Heart left ventricle (tissue), 16 donors: Measurements from ENCODE around the gene SNX5. TPM values are rescaled to one million over a fixed set of nuclear protein-coding genes. Genes with fewer than 3 reads are reported as not detected.

Source experiments
- ATAC-seq, 4 donors: fragments of 200-7000 bp; cut with Tn5 transposase; one replicate each; pipeline ENCODE4 v1.9.1; 2020 to 2022; ENCODE audit warnings: moderate library complexity in 4 of 4, mild to moderate bottlenecking in 3 of 4, moderate number of reproducible peaks in 1 of 4
- DNase-seq, 5 donors: peaks; one replicate each; pipeline ENCODE4 v3.0.0-alpha.2; 2020
- H3K27ac ChIP-seq, 12 donors: fragments of 200-600 bp; sonication (generic) in 4 of 12; one replicate each; pipeline versions ENCODE4 v1.5.0 to v1.8.0; 2016 to 2022; ENCODE audit warnings: mild to moderate bottlenecking in 2 of 12
- H3K27me3 ChIP-seq, 9 donors: fragments of 200-600 bp; sonication (generic) in 2 of 9; one replicate each; pipeline versions ENCODE4 v1.5.1 to v1.8.0; 2016 to 2022; ENCODE audit warnings: mild to moderate bottlenecking in 3 of 9
- H3K36me3 ChIP-seq, 9 donors: fragments of 200-600 bp; sonication (generic) in 2 of 9; one replicate each; pipeline versions ENCODE4 v1.5.0 to v1.8.0; 2018 to 2022; ENCODE audit warnings: mild to moderate bottlenecking in 2 of 9
- H3K4me1 ChIP-seq, 12 donors: fragments of 200-600 bp; sonication (generic) in 4 of 12; one replicate each; pipeline versions ENCODE4 v1.5.0 to v1.8.0; 2016 to 2022; ENCODE audit warnings: mild to moderate bottlenecking in 3 of 12
- H3K4me3 ChIP-seq, 12 donors: fragments of 200-600 bp; sonication (generic) in 4 of 12; one replicate each; pipeline versions ENCODE4 v1.5.0 to v1.8.0; 2017 to 2022; ENCODE audit warnings: mild to moderate bottlenecking in 9 of 12, moderate library complexity in 4 of 12
- H3K9me3 ChIP-seq, 12 donors: fragments of 200-600 bp; sonication (generic) in 4 of 12; one replicate each; pipeline versions ENCODE4 v1.5.0 to v1.8.0; 2016 to 2022; ENCODE audit warnings: mild to moderate bottlenecking in 1 of 12
- CTCF ChIP-seq, 12 donors: fragments of 200-600 bp; sonication (generic) in 4 of 12; IDR thresholded peaks; one replicate each; pipeline versions ENCODE4 v1.5.0 to v1.8.0; 2018 to 2022; ENCODE audit warnings: antibody characterized with exemption in 12 of 12, mild to moderate bottlenecking in 5 of 12
- POLR2A ChIP-seq, 2 donors: fragments of 450-650 bp; IDR thresholded peaks; one replicate each; pipeline ENCODE4 v1.6.1; 2017; ENCODE audit warnings: antibody characterized with exemption in 2 of 2, mild to moderate bottlenecking in 2 of 2, moderate library complexity in 2 of 2
- WGBS, 4 donors: extraction: QIAGEN DNeasy Blood & Tissue Kit in 2 of 4; methylation state at CpG; one replicate each; pipeline versions ENCODE4 v1.1.5 to v1.1.7; 2013 to 2018; 5-methylcytosine and 5-hydroxymethylcytosine counted together
- intact Hi-C, 10 donors: fragments of 100-400 bp; cut with DNase I; formaldehyde crosslinking; loops; one replicate each; pipeline versions ENCODE4 v1.11.1 to v1.14.2; 2022
- polyA plus RNA-seq, 2 donors: library from polyadenylated mRNA; stranded (reverse); fragments of 200-250 nt; gene quantifications; one replicate each; pipeline ENCODE4 v1.2.3, GENCODE V29; 2013
- total RNA-seq, 9 donors: library from RNA; depleted of rRNA in 2 of 9; stranded (reverse); fragments of >200 nt in 2 of 9; fragmentation: NEBNext Ultra II Directional in 3 of 9; extraction: Animal tissue kit (Norgen Biotek cat#: 25700) in 3 of 9; gene quantifications; one replicate each; pipeline versions ENCODE4 v1.1.0 to v1.2.4, GENCODE V29; 2016 to 2023
- donor health status: ischemic (EF 13 %, LVEDD 7.1; RV severe dilation, severe dysfunction).
- donor health status: healthy with polysubstance abuse.
- donor health status: DM: no; HTN: yes; CAD: no.
- donor health status: DM: no; HTN: no; CAD: no.
- donor health status: ischemic (EF 25% LVEDD 6.9; RV normal size, moderate dysfunction).
- donor health status: ischemic (EF 25% LVEDD 5.7; RV mildly dilated, moderate dysfunction).
- donor health status: healthy.
- donor health status: DM: yes; HTN: yes; CAD: no.
- donor health status: ischemic (EF 35%, LVEDD 5.7; RV mildly dilated, moderate dysfunction).
- donor health status: nonischemic (EF 11% LVEDD 7.7; RV severe dilation, severe dysfunction).
- donor health status: DM: yes; HTN: yes; CAD: no.
- donor health status: PGD.
- donor health status: ischemic (EF 29% LVEDD 5.4; RV normal size, mild dysfunction).
- donor health status: nonischemic (EF 23%, LVEDD 6.1; RV moderate dilation, normal function).

SNX5 gene
- total and polyA plus RNA-seq, 11 donors, result 32.8 to 75.0 (median 44.0) TPM

DNA sequence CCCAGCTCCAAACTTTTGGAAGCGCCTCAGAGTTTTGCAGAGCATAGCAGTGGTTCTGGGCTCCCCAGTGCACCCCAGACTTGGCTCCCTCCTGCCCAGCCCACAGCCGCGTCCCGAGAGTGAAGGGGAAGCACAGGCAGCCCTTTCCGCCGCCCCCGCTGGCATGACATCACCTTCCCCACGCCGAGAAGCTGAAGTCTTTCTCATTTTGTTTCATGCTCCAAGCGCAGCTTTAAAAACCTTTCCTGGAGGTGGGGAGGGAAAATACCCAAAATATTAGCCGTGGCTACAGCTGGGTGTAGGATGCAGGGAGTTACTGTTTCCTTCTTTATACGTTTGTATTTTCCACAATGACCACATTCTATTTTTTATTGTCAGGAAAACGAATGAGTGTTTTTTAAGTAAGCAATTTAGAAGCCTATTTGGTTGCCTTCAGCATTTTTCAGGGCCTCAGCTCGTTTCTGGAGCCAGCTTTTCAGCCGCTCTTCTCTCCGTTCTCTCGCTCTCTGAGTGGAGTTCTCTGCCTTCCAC, 72.9 kb downstream of the SNX5 start:
- Histone ChIP-seq H3K36me3 (no peaks in the 10 kb centered on the region), H3K27ac (peak overlapping the region; percentile 13 to 89 (median 77)), H3K9me3 (peaks cover 0 to 21% (median 0%) of the 10 kb centered on the region in 12 donors), H3K27me3 (no peaks in the 10 kb centered on the region), H3K4me3 (peak overlapping the region in 11 of 12 donors; percentile 7 to 52 (median 44)), H3K4me1 (peaks cover 0 to 55% (median 38%) of the 10 kb centered on the region in 12 donors)
- TF ChIP-seq CTCF (IDR thresholded peaks at IDR 0.05) (no peak), POLR2A (IDR thresholded peaks at IDR 0.05) (no peak)
- ATAC-seq (peak; percentile 32 to 86 (median 77)), DNase-seq (peak; percentile 76 to 83 (median 78))
- 35 to 46% (median 41%) methylated on average over 17 of the region's 17 CpGs for WGBS, 4 donors
- intact Hi-C loops, result loop anchor here in 8 of 10 donors (2.0 to 10.0 kb wide), 12 partner anchors 48 to 388 kb away; partner anchors contain the start of genes BFSP1 (in 1 of the 8) and RRBP1 (in 1 of the 8)

GRCh38 chr20:17893445-17893844, 75.1 kb downstream of the SNX5 start:
- H3K4me1 ChIP-seq, result peaks cover 0 to 55% (median 38%) of the 10 kb centered on the region in 12 donors
- no peak for DNase-seq
- H3K36me3 ChIP-seq, result no peaks in the 10 kb centered on the region
- H3K9me3 ChIP-seq, result peaks cover 0 to 37% (median 11%) of the 10 kb centered on the region in 12 donors
- intact Hi-C loops, result loop anchor here in 4 of 10 donors (5.0 to 10.0 kb wide), 4 partner anchors 89 to 359 kb away; partner anchors contain the start of gene BFSP1 (in 1 of the 4)
- WGBS, 4 donors, result 82 to 89% (median 88%) methylated on average over 3 of the region's 3 CpGs
- no peak for ATAC-seq
- TF ChIP-seq POLR2A (IDR thresholded peaks at IDR 0.05) (no peak), CTCF (IDR thresholded peaks at IDR 0.05) (no peak)
- no peak overlapping the region for H3K4me3 ChIP-seq
- no peak overlapping the region for H3K27ac ChIP-seq
- H3K27me3 ChIP-seq, result no peaks in the 10 kb centered on the region

GRCh38 chr20:17892189-17892938, 76.2 kb downstream of the SNX5 start:
- intact Hi-C loops, result loop anchor here in 4 of 10 donors (5.0 to 10.0 kb wide), 4 partner anchors 88 to 358 kb away; partner anchors contain the start of gene BFSP1 (in 1 of the 4)
- TF ChIP-seq POLR2A (IDR thresholded peaks at IDR 0.05) (no peak), CTCF (IDR thresholded peaks at IDR 0.05) (no peak)
- WGBS, 4 donors, result 58 to 69% (median 63%) methylated on average over 2 of the region's 2 CpGs
- Histone ChIP-seq H3K27me3 (no peaks in the 10 kb centered on the region), H3K4me3 (no peak overlapping the region), H3K27ac (peak overlapping the region in 2 of 12 donors; percentile 5 to 28), H3K4me1 (peaks cover 0 to 51% (median 31%) of the 10 kb centered on the region in 12 donors), H3K9me3 (peaks cover 0 to 37% (median 11%) of the 10 kb centered on the region in 12 donors), H3K36me3 (no peaks in the 10 kb centered on the region)
- ATAC-seq (no peak), DNase-seq (no peak)

Other genes starting within 250 kb of the SNX5 start
- 10 to 100 TPM in 6 of 9 donors, 1 to 10 TPM in 3; 8.6 to 22.0 (median 11.8) TPM for gene MGME1, start 224 bp upstream of the SNX5 start, total RNA-seq
- gene MGME1, start 224 bp upstream of the SNX5 start, polyA plus RNA-seq, result 1 to 10 TPM; 7.7 to 8.9 TPM
- not detected for gene OVOL2, start 89.1 kb upstream of the SNX5 start, total RNA-seq
- gene OVOL2, start 89.1 kb upstream of the SNX5 start, polyA plus RNA-seq, result not detected
- 10 to 100 TPM in 5 of 9 donors, 1 to 10 TPM in 4; 8.3 to 12.3 (median 10.9) TPM for gene KAT14, start 169.1 kb upstream of the SNX5 start, total RNA-seq
- 1 to 10 TPM; 4.6 to 6.3 TPM for gene KAT14, start 169.1 kb upstream of the SNX5 start, polyA plus RNA-seq
- 10 to 100 TPM in 6 of 9 donors, 1 to 10 TPM in 3; 8.1 to 15.0 (median 11.9) TPM for gene PET117, start 169.1 kb upstream of the SNX5 start, total RNA-seq
- gene PET117, start 169.1 kb upstream of the SNX5 start, polyA plus RNA-seq, result 10 to 100 TPM; 13.6 to 15.7 TPM